HPDE6-E6E7 (cell line): ENCODE results near the gene STX11.

Source experiments
- DNase-seq: peaks from one replicate; pipeline ENCODE4 v3.0.0; 2011; ENCODE audit warnings: missing footprints; ENCODE audit errors: extremely low spot score

STX11 gene

DNA sequence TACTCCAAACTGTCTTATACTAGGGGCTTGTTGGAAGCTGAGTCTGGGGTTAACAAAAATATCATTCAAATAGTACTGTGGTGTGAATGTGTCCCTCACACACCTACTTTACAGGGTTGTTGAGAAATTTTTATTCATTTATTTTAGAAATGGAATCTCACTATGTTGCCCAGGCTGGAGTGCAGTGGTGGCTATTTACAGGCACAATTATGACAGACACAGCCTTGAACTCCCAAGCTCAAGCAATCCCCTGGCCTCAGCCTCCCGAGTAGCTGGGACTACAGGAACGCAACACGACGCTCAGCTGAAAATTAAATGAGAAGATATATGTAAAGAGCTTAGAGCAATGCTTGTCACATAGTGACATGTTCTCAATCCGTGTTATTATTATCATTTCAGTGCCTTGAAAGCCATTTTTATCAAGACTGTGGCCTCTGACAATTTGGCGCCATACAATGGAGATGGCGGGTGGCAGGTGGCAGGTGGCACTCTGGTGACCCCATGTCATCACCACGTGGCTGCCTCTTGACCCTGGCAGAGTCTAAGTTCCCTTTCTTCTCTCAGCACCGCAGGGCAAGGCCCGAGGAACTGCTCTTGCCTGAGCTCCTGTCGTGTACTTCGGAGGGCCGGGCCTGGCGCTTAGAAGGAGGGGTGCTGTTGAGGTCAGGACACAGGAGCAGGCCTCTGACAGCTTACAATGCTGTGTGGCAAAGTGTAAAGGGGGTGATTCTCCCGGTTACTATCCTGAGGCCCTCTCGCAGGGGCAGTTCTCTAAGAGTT lies 64.5 kb downstream of the STX11 start:
- no peak for DNase-seq

DNA sequence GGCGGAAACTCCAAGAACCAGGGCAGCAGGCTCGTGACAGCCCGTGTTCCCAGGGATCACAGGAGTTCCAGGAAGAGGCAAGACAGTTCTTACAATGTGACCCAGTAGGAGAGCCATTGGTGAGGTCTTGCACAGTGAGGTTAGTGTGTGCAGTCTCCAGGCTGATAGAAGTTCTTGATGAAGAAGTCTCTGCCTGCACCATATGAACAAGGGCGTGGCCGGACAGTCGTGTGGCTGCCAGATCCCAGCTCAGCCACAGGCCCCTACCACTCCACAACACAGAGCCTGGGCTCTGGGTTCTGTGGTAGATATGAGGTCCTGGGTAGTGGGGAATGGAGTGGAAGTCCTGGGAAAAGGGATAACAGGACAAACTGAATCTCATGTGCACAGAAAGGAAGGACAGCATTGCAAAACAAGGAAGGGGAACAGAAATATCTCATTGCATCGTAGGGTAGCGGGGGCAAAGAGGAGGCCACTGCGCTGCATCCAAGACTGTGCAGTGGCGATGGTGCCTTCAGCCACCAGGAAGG lies 65.2 kb downstream of the STX11 start:
- peak; percentile 9 for DNase-seq

DNA sequence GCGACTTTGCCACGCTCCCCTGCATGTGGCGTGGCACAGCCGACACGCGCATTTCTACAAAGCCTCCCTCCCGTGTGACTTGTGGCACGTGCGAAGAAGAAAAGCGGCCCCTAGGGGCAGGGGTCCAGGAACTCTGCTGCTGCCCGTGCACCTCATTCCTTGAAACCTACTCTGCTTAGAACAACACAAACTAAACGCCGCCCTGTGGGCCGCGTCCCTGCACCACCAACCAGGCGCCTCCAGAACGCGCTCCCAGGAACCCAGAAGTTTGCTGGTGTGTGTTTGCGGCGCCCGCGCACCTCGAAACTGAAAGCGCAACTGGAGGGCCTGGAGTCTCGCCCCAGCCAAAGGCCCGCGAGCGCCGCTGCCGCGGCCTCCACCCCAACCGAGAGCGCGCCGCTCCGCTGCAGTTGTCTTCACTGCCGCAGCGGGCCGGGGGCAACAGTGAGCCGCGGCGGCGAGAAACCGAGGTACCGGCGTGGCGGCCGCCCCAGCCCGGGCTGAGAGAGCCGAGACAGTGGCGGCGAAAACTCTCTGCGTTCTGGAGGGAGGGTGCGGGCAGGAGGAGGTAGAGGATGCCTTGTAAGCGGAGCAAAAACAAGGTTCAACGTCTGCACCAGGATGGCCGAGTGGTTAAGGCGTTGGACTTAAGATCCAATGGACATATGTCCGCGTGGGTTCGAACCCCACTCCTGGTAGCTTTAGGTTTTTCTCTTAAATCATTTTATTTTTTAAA lies 65.8 kb downstream of the STX11 start:
- peak; percentile 92 for DNase-seq

DNA sequence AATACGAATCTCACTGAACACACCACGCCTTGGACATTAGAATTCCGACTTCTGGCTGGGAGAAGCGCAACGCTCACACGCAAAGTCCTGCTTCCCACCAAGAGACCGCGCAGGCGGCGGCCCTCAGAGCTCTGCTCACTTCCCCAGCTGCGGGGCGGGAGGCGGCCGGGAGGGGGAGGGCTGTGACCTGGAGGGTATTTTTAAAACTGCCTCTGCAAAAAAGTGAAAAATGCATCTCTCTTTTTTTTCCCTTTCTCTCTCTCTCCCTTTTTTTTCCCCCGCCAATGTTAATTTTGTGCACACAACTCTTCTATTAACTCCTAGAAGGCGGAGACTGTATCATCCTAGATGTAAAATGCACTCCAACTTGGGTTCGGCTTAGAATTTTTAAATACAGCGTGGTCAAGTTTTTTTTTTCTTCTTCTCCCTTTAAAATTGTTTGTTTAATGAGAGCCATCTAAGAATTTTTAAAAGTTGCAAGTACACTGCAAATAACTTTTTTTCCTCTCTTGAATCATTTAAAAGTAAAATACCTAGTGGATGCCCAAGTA lies 66.4 kb downstream of the STX11 start:
- DNase-seq = no peak

DNA sequence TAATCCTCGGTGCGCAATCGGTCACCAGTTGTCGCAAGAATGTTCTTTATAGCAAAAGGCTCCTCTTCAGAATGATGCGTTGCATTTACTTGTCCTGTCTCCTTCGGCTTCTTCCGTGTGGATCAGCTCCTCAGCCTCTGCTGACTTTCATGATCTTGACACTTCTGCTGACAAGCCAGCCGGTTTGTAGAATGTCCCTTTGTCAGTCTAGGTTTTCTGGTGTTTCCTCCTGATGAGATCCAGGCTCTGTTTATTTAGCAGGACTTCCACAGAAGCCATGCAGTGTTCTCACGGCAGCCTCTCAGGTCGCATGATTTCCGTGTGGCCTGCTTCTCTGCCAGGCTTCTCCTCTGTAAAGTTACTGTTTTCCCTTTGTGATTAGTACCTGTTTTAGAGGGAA lies 66.9 kb downstream of the STX11 start:
- DNase-seq = no peak

DNA sequence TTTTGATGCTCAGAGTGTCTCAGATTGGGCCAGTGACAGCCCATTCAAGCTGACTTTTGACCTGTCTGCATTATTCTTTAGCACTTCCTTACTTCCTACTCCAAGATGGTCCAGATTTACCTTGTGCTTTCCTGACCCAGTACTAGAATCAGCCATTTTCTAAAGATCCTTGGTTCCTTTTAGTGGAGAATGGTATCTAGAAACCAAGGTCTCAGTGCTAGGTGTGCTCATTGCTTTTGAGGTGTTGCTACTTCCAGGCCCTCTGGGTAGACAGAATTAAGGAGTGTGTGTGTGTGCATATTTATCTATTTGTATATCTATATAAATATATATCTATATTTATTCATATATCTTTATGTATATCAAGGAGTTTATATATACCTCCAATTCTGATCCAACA lies 67.5 kb downstream of the STX11 start:
- DNase-seq = no peak

DNA sequence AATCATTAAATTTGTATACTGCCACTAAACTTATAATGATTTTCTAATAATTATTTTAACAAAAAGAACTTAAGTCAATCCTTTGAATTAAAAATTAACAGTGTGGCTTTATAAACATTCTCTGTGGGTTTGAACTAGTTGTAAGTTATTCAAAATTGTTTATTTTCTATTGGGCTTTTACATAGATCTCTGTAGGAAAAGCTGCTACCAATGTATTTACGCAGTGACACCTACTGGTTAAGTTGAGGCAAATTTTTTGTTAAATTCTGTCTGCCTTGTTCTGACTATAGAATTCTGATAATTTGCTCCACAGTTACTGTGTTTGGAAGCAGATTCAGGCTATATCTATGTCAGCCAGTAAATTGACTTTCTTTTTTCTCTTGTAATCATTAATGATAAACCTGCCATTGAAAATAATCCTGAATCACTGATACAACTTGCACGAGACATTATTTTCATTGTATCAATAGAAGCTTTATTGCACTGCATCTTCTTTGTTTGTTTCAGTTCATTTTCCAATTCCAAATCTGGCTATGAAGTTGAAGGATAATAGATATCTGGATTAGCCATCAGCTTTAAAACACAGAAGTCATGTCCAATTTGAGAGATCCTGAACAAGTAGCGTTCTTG lies 68.9 kb downstream of the STX11 start:
- DNase-seq = peak; percentile 21

DNA sequence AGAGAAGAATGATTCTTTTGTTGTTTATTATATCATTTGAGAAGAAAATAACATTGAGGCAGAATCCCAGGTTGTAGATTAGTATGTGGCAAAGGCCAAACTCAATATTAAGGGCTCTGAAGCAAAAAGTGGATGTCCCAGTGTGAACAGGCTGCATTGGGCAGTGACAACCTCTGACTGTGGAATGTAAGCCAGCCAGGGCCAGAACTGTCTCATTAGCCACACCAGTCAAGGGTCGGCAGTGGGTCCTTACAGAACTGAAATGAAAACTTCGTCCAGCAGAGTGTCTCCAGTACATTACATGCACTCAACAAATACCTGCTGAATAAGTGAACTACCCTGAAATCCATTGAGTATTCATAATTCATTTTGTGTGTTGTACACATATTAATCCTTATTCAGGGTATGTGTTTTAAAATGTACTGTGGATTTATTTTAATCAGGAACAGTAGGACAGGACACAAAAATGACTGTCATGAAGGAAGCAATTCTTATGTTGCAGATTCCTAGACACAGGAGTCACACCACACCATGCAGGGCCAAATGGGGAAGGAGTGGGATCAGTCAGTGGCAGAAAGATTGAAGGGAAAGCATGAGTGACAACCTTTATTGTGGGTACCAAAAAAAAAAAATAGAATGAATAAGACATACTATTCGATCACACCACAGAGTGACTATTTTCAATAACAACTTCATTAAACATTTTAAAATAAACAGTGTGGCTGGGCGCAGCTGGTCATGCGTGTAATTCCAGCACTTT lies 69.9 kb downstream of the STX11 start:
- DNase-seq = no peak

DNA sequence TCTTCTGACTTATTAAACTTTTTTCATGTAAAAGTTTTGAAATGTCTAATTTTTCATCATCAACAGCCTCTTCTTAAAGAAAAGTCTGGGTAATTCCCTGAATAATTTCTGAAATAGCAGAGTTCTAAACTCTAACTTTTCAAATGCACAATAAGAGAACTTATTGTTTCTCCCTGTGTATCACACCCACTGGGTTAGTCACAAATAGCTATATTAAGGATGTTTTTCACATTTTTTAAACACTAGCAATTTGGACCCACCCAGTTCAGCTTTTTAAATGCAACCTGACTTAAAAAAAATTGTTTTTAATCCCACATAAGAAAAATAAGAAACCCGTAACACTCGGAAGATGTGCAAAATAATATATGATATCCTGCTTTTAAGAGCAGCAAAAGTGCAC lies 73.4 kb downstream of the STX11 start:
- no peak for DNase-seq

DNA sequence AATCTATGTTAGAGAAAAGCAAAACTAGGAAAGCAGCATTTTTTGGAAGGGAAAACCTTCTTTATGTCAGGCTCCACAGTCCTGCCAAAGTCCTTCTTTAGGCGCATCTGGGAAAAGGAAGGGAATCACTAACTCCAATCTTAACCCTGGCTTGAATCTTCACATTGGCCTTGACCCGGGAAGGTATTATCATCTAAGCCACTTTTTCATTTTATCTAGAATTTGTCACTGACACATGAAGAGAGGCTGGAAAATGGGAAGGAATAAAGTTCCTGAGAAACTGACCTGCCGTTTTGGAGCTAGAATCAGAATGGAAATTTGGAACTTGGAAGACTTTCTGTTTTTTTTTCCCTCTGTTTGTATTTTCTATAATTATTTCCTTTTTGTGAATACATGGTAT lies 81.4 kb downstream of the STX11 start:
- DNase-seq = no peak

DNA sequence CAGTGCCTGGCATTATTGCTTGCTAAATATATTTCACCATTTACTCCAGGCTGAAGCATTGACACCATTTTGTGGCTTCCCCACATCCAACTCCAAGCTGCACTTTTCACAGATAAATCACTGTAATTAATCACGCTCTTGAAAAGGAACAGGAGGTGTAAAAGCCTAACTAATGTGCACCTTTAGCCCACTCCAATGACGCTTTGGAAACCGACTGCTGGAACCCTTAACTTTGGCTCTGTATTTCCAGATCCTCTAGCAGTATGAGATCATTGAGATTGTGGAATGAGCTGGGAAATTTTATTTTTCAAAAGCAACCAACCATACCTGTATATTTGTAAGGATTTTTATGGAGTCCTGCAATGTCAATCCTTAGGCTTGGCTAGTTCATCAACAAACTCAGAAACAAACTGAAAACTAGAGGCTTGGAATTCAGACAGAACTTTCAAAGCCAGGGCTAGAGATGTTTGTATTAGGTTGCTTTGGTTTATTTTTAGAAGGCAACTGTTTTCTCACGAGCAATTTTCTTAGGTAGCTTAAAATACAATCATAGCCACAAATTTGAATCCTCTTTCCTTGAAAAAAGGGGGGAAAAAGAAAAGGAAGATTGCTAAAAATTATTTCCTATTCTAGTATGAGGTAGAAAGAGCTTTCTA lies 82.0 kb downstream of the STX11 start:
- no peak for DNase-seq

DNA sequence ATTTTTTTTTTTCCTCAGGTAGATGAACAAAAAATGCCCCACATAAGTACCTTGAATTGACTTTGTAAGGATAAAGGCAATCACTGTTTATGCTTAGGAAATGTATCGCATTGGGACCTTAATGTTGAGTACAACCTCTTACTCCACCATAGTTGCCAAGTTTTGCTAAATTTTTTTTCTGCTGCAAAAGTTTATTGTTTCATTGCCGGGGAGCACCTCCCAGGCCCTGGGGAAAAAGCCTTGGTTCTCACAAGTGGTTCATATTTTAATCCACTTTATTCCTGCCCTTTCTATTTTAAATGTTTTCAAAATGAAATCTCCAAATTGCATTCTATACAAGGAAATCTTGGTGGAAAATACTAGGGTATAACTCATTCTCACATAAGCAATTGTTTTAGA lies 82.5 kb downstream of the STX11 start:
- DNase-seq = no peak

DNA sequence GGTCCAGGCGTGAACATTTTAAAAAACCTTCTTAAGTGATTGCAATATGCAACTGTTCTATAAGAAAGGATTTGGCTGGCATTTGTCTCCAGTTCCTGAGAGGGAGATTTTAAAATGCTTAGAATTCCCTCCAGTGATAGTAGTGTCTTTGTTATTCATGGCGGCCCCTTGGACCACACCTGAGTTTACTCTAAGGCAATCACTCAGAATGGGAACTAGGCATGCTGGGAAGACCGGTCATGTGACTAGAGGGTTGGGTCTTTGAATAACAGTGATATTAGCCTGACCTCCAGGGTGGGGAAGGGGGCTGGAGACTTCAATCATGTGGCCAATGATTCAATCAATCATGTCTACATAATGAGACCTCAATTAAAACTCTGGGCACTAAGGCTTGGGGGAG lies 84.1 kb downstream of the STX11 start:
- no peak for DNase-seq

DNA sequence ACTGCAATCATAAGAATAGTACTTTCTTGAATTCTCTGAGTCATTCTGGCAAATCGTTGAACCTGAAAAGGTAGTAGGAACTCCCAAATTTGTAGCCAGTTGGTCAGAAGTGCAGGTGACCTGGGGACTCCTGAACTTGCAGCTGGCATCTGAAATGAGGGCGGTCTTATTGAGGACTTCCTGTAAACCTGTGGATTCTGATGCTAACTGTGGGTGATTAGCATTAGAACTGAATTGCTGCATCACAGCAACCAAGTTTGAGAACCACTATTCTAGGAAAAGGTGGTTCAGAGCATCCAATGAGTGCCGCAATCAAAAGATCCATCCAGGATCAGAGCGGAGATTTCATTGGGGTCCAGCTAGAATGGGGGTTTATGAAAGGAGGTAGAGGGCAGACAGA lies 84.6 kb downstream of the STX11 start:
- no peak for DNase-seq
